ENCODE results near the gene MMS19.

DNA sequence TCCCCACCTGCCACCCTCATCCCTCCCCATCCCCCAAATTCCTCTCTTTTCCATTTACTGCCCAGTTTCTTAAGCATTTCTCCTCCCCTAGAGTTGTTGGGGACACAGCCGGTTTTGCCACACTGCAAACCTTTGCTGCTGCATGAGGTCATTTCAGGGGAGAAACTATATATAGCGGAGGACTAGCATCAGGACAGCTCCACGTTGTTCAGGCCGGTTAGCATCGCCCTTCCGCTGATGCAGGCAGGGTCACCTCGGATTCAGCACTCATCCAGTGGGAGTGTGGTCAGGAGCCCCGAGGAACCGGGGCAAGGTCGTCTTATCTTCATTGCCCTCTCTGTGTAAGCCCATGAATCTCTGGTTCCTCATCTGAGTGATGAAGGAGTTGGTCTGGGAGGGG lies 16.1 kb upstream of the MMS19 start:
- TF ChIP-seq, protein P1, sequence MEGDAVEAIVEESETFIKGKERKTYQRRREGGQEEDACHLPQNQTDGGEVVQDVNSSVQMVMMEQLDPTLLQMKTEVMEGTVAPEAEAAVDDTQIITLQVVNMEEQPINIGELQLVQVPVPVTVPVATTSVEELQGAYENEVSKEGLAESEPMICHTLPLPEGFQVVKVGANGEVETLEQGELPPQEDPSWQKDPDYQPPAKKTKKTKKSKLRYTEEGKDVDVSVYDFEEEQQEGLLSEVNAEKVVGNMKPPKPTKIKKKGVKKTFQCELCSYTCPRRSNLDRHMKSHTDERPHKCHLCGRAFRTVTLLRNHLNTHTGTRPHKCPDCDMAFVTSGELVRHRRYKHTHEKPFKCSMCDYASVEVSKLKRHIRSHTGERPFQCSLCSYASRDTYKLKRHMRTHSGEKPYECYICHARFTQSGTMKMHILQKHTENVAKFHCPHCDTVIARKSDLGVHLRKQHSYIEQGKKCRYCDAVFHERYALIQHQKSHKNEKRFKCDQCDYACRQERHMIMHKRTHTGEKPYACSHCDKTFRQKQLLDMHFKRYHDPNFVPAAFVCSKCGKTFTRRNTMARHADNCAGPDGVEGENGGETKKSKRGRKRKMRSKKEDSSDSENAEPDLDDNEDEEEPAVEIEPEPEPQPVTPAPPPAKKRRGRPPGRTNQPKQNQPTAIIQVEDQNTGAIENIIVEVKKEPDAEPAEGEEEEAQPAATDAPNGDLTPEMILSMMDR (IDR thresholded peaks at IDR 0.05 in 4 of 5, conservative IDR thresholded peaks at IDR 0.05 in 1 of 5): no peak
- TF ChIP-seq POLR2A (IDR thresholded peaks at IDR 0.05): no peak
